ENCODE measurements around the gene RSPH3. TPM values are rescaled to one million over a fixed set of nuclear protein-coding genes. Genes with fewer than 3 reads are reported as not detected.
A peak's percentile ranks its signal among the peaks of the same experiment; 100 is the strongest.

The RSPH3 gene
- total and polyA plus RNA-seq, 2 of the 8 experiments (the other 6 are each of a cell fraction or from before 2014, with no cell fraction given), result 0.60 to 2.7 TPM

DNA sequence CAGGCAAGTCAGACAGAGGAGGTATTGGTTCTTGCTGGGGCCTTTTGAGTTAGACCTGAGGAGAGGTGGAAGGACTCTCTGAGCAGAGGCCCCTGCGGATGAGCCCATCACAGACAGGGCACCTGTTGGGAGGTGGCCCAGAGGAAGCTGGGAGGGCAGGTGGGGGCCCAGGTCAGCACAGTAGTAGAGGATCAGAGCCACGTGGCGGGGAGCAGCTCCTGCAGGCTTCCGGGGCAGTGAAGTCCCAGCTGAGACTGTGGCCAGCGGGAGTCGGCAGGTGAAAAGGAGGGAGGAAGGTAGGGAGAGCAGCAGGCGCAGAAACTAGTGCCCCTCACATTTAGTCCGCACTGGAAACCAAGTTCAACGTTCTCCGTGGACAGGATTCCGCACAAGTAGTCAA is 61.8 kb downstream of the RSPH3 start:
- Histone ChIP-seq H2BK20ac (ENCODE audit: low read length) (no peak overlapping the region), H2AFZ (ENCODE audit: low read length) (no peak overlapping the region), H3K23me2 (ENCODE audit: low read depth, low read length) (peaks cover 5% of the 10 kb centered on the region; the same call in 1 of the 2 replicates), H3K4me2 (ENCODE audit: insufficient read depth in 1 of 2, low read depth in 2 of 2, low read length in 2 of 2) (no peak overlapping the region; a peak in 1 of 4 replicates), H3K56ac (replicated peaks; ENCODE audit: insufficient read length, low read depth, low read length) (no peak overlapping the region), H3K23ac (ENCODE audit: insufficient read length) (no peak overlapping the region), H3K79me1 (ENCODE audit: low read depth, low read length) (no peaks in the 10 kb centered on the region; the same call in 1 of the 2 replicates), H3K27ac (ENCODE audit: low read depth, low read length) (no peak overlapping the region), H3K79me2 (ENCODE audit: control insufficient read depth in 1 of 2, insufficient read depth in 2 of 2, low read length in 2 of 2) (no peaks in the 10 kb centered on the region), H3K18ac (ENCODE audit: extremely low read depth, low read length) (no peak overlapping the region), H4K5ac (ENCODE audit: insufficient read length, low read depth, low read length) (no peak overlapping the region), H3K27me3 (replicated peaks in 1 of 4; ENCODE audit: control insufficient read depth in 3 of 4, extremely low read depth in 1 of 4, insufficient read depth in 3 of 4, low read length in 3 of 4) (peaks cover 0 to 4% (median 0%) of the 10 kb centered on the region in 4 experiments; a peak in 2 of 7 replicates), H4K91ac (replicated peaks; ENCODE audit: insufficient read length, low read length) (no peak overlapping the region), H2BK15ac (ENCODE audit: low read length) (peak overlapping the region; percentile 65; the same call in 1 of the 2 replicates), H3K4me3 (ENCODE audit: extremely low read depth in 1 of 4, insufficient read depth in 2 of 4, low read depth in 3 of 4, low read length in 4 of 4) (no peak overlapping the region), H2BK5ac (ENCODE audit: low read depth, low read length) (no peak overlapping the region), H2BK120ac (replicated peaks; ENCODE audit: low read depth, low read length) (no peak overlapping the region), H3K9ac (replicated peaks in 1 of 4; ENCODE audit: extremely low read depth in 1 of 4, low read depth in 3 of 4, low read length in 3 of 4) (no peak overlapping the region), H4K8ac (ENCODE audit: extremely low read depth, insufficient read depth, low read length) (no peak overlapping the region), H3K4me1 (replicated peaks in 1 of 4; ENCODE audit: control insufficient read depth in 3 of 4, insufficient read depth in 4 of 4, low read length in 3 of 4) (peaks cover 0 to 15% (median 8%) of the 10 kb centered on the region in 4 experiments; a peak in 6 of 7 replicates), H2BK12ac (ENCODE audit: low read depth, low read length) (peak overlapping the region; percentile 82; the same call in 1 of the 2 replicates), H3K9me3 (ENCODE audit: insufficient read depth in 2 of 2, low read depth in 1 of 2, low read length in 1 of 2) (no peaks in the 10 kb centered on the region; a peak in 1 of 4 replicates), H3K14ac (ENCODE audit: insufficient read length) (no peak overlapping the region), H4K20me1 (replicated peaks in 1 of 2; ENCODE audit: control insufficient read depth in 1 of 2, insufficient read depth in 2 of 2, low read length in 2 of 2) (no peaks in the 10 kb centered on the region), H3K4ac (replicated peaks; ENCODE audit: insufficient read length, low read depth, low read length) (no peak overlapping the region), H2AK5ac (ENCODE audit: low read depth, low read length) (no peak overlapping the region), H3K36me3 (ENCODE audit: control insufficient read depth in 2 of 4, insufficient read depth in 4 of 4, low read length in 3 of 4) (no peaks in the 10 kb centered on the region)
- ChIA-PET CTCF (ENCODE audit: partially characterized antibody) (interaction anchor here (0.8 to 2.2 kb wide), 7 partner anchors 15 to 220 kb away, joined by 3 to 6 read pairs (median 4); no protein-coding TSS in a partner anchor), POLR2A (ENCODE audit: partially characterized antibody) (interaction anchor here (0.6 to 1.4 kb wide), 5 partner anchors 45 to 232 kb away, joined by 3 to 4 read pairs (median 3); no protein-coding TSS in a partner anchor)
- DNase-seq (ENCODE audit: low read depth in 1 of 2, low spot score in 2 of 2) (peak in 1 of 2 experiments; percentile 48), FAIRE-seq (no peak)
- 82% methylated on average over 10 of the region's 11 CpGs; no CpG with 5 or more reads in 1 of the 2 experiments for WGBS, 2 experiments (ENCODE audit: extremely low coverage in 1 of 2, insufficient coverage in 1 of 2, insufficient read length in 1 of 2, insufficient replicate concordance in 2 of 2, low coverage in 1 of 2, low lambda C conversion rate in 2 of 2, missing lambda C conversion rate in 1 of 2)
- TF ChIP-seq KDM5A (IDR thresholded peaks at IDR 0.05; ENCODE audit: low read length), result no peak
- TF ChIP-seq SIN3A (conservative IDR thresholded peaks at IDR 0.05 in 1 of 2, IDR thresholded peaks at IDR 0.05 in 1 of 2; ENCODE audit: low read depth in 1 of 2, low read length in 2 of 2), result no peak
- no peak for TF ChIP-seq HDAC6 (IDR thresholded peaks at IDR 0.05; ENCODE audit: low read depth, low read length)
- TF ChIP-seq, protein P1, sequence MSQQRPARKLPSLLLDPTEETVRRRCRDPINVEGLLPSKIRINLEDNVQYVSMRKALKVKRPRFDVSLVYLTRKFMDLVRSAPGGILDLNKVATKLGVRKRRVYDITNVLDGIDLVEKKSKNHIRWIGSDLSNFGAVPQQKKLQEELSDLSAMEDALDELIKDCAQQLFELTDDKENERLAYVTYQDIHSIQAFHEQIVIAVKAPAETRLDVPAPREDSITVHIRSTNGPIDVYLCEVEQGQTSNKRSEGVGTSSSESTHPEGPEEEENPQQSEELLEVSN (IDR thresholded peaks at IDR 0.05), result 0 out of 2 replicates have a peak, but pooled peaks have one; percentile 30
- TF ChIP-seq EP300 (IDR thresholded peaks at IDR 0.05; ENCODE audit: borderline replicate concordance in 1 of 2, low read depth in 2 of 2, low read length in 2 of 2), result no peak
- no peak for TF ChIP-seq SP4 (IDR thresholded peaks at IDR 0.05; ENCODE audit: low read length)
- TF ChIP-seq, protein P2, sequence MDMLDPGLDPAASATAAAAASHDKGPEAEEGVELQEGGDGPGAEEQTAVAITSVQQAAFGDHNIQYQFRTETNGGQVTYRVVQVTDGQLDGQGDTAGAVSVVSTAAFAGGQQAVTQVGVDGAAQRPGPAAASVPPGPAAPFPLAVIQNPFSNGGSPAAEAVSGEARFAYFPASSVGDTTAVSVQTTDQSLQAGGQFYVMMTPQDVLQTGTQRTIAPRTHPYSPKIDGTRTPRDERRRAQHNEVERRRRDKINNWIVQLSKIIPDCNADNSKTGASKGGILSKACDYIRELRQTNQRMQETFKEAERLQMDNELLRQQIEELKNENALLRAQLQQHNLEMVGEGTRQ (IDR thresholded peaks at IDR 0.05; ENCODE audit: low read length), result no peak

Data from H1 (cell line).